Adrenal gland (tissue), 5 donors: ENCODE data around the gene ABL1.
"Not testable (repeated sequence)": the region's sequence is repeated elsewhere in the genome, so short reads cannot be mapped to it uniquely, and the experiment has no call there.

Source experiments
- POLR2A ChIP-seq, 2 donors: fragments of 450-650 bp; IDR thresholded peaks; one replicate each; pipeline ENCODE4 v1.6.1; 2017; ENCODE audit warnings: antibody characterized with exemption in 2 of 2, mild to moderate bottlenecking in 2 of 2, moderate library complexity in 1 of 2
- TF ChIP-seq, protein P1 (sequence below), 6 experiments: fragments of 450-650 bp in 4 of 6; fragments of 200-600 bp in 2 of 6; sonication (generic) in 1 of 6; IDR thresholded peaks; 1 replicate in 5 of 6; 2 replicates in 1 of 6; pipeline versions ENCODE4 v1.5.1 to v1.8.0; 2016 to 2021; ENCODE audit warnings: antibody characterized with exemption in 6 of 6, mild to moderate bottlenecking in 2 of 6, moderate library complexity in 1 of 6
- donor health status: DM: no; HTN: no; CAD: no.

DNA sequence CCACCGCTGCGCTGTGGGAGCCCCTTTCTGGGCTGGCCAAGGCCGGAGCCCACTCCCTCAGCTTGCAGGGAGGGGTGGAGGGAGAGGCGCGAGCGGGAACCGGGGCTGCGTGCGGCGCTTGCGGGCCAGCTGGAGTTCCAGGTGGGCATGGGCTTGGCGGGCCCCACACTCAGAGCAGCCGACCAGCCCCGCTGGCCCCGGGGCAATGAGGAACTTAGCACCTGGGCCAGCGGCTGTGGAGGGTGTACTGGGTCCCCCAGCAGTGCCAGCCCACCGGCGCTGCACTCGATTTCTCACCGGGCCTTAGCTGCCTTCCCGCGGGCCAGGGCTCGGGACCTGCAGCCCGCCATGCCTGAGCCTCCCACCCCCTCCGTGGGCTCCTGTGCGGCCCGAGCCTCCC, 75.0 kb downstream of the ABL1 start:
- TF ChIP-seq, protein P1, sequence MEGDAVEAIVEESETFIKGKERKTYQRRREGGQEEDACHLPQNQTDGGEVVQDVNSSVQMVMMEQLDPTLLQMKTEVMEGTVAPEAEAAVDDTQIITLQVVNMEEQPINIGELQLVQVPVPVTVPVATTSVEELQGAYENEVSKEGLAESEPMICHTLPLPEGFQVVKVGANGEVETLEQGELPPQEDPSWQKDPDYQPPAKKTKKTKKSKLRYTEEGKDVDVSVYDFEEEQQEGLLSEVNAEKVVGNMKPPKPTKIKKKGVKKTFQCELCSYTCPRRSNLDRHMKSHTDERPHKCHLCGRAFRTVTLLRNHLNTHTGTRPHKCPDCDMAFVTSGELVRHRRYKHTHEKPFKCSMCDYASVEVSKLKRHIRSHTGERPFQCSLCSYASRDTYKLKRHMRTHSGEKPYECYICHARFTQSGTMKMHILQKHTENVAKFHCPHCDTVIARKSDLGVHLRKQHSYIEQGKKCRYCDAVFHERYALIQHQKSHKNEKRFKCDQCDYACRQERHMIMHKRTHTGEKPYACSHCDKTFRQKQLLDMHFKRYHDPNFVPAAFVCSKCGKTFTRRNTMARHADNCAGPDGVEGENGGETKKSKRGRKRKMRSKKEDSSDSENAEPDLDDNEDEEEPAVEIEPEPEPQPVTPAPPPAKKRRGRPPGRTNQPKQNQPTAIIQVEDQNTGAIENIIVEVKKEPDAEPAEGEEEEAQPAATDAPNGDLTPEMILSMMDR (IDR thresholded peaks at IDR 0.05): not testable (repeated sequence)
- TF ChIP-seq POLR2A (IDR thresholded peaks at IDR 0.05): not testable (repeated sequence)
